Endodermal cell (in vitro differentiated cells): ENCODE results near the gene SIGMAR1. TPM values are rescaled to one million over a fixed set of nuclear protein-coding genes. Genes with fewer than 3 reads are reported as not detected.

Experiments
- DNase-seq: peaks from one replicate; pipeline ENCODE4 v3.0.0-alpha.2; 2017
- H3K27ac ChIP-seq: 2 replicates; pipeline ENCODE4 v1.5.1; 2013; ENCODE audit warnings: mild to moderate bottlenecking, low read depth, low read length, moderate library complexity
- H3K27me3 ChIP-seq: 2 replicates; pipeline ENCODE4 v1.6.1; 2013; ENCODE audit warnings: mild to moderate bottlenecking, low read length, moderate library complexity; ENCODE audit not compliant: insufficient read depth, control insufficient read depth, poor library complexity, severe bottlenecking
- H3K36me3 ChIP-seq: 2 replicates; pipeline ENCODE4 v1.7.0; 2013; ENCODE audit warnings: mild to moderate bottlenecking, low read length, moderate library complexity; ENCODE audit not compliant: control insufficient read depth, insufficient read depth
- H3K4me1 ChIP-seq: one replicate; pipeline ENCODE4 v1.7.0; 2013; ENCODE audit warnings: low read length; ENCODE audit not compliant: control insufficient read depth, insufficient read depth
- H3K4me3 ChIP-seq: 2 replicates; pipeline ENCODE4 v1.5.1; 2013; ENCODE audit warnings: mild to moderate bottlenecking, low read length, moderate library complexity
- H3K9ac ChIP-seq: 2 replicates; pipeline ENCODE4 v1.6.1; 2013; ENCODE audit warnings: mild to moderate bottlenecking, low read length, moderate library complexity; ENCODE audit not compliant: poor library complexity, severe bottlenecking; ENCODE audit errors: extremely low read depth
- H3K9me3 ChIP-seq: 2 replicates; pipeline ENCODE4 v1.6.1; 2013; ENCODE audit warnings: mild to moderate bottlenecking, low read length, moderate library complexity; ENCODE audit not compliant: control insufficient read depth
- H3K27ac Mint-ChIP-seq: 2 replicates; pipeline ENCODE4 v1.8.0; 2020; ENCODE audit warnings: mixed read lengths
- H3K27me3 Mint-ChIP-seq: 2 replicates; pipeline ENCODE4 v1.8.0; 2021; ENCODE audit warnings: mild to moderate bottlenecking, mixed read lengths; ENCODE audit not compliant: insufficient read depth
- H3K36me3 Mint-ChIP-seq: 2 replicates; pipeline ENCODE4 v1.8.0; 2020; ENCODE audit warnings: low read depth, mixed read lengths
- H3K4me1 Mint-ChIP-seq: 2 replicates; pipeline ENCODE4 v1.8.0; 2020; ENCODE audit warnings: mixed read lengths
- H3K4me3 Mint-ChIP-seq: 2 replicates; pipeline ENCODE4 v1.8.0; 2020; ENCODE audit warnings: mild to moderate bottlenecking, moderate library complexity, mixed read lengths
- H3K9me3 Mint-ChIP-seq: 2 replicates; pipeline ENCODE4 v1.8.0; 2020; ENCODE audit warnings: mild to moderate bottlenecking, mixed read lengths
- WGBS, 2 experiments: methylation state at CpG; one replicate each; pipeline versions ENCODE4 v1.1.5 to v1.1.7; 2013; ENCODE audit warnings: missing lambda C conversion rate in 2 of 2, mixed read lengths in 1 of 2; ENCODE audit not compliant: insufficient coverage in 1 of 2, insufficient read length in 1 of 2; 5-methylcytosine and 5-hydroxymethylcytosine counted together
- long read RNA-seq, 4 experiments: library from polyadenylated mRNA in 2 of 4; library from RNA in 1 of 4; library from capped mRNA in 1 of 4; stranded (forward) in 3 of 4; unstranded in 1 of 4; transcript quantifications; one replicate each; pipeline ENCODE4 v2.0.0, GENCODE V29; 2020 to 2021; ENCODE audit warnings: inconsistent platforms in 1 of 4
- polyA plus RNA-seq, 2 experiments: library from polyadenylated mRNA; stranded (reverse); fragments of 50-300 nt; gene quantifications; one replicate each; pipeline ENCODE4 v1.2.3, GENCODE V29; 2013
- total RNA-seq, 2 donors: library from RNA; stranded (reverse); fragmentation: NEBNext Ultra II Directional in 1 of 2; extraction: Animal tissue kit (Norgen Biotek cat#: 25700) in 1 of 2; gene quantifications; 2 replicates in 1 of 2; 3 replicates in 1 of 2; pipeline ENCODE4 v1.2.1, GENCODE V29; 2021
- TF ChIP-seq, protein P1 (sequence below): fragments of 200-600 bp; sonication (generic); conservative IDR thresholded peaks from 2 replicates; pipeline ENCODE4 v1.5.0; 2021; ENCODE audit warnings: antibody characterized with exemption, mild to moderate bottlenecking

The SIGMAR1 gene
- 10 to 100 TPM; 49.1 to 49.4 TPM for total RNA-seq
- 84.6 TPM for polyA plus RNA-seq (2013, experiment 1 of 2)
- polyA plus RNA-seq (2013, experiment 2 of 2), result 74.7 TPM
- long read RNA-seq, experiment 1, transcript SIGMAR1-201 (4 exons, 1,656 nt), result major isoform, 15 of 29 reads
- long read RNA-seq, experiment 1, partial matches to known transcripts, result 0 of 29 reads
- long read RNA-seq, experiment 1, other reads (novel, unspliced or antisense), result 12 of 29 reads
- long read RNA-seq, experiment 2, transcript SIGMAR1-202 (4 exons, 1,582 nt), result minor isoform, 6 of 155 reads
- long read RNA-seq, experiment 2, transcript SIGMAR1-201 (4 exons, 1,656 nt), result major isoform, 130 of 155 reads
- long read RNA-seq, experiment 2, partial matches to known transcripts, result 4 of 155 reads
- long read RNA-seq, experiment 2, other reads (novel, unspliced or antisense), result 11 of 155 reads
- long read RNA-seq, experiment 3, transcript SIGMAR1-202 (4 exons, 1,582 nt), result minor isoform, 5 of 189 reads
- long read RNA-seq, experiment 3, transcript SIGMAR1-201 (4 exons, 1,656 nt), result major isoform, 166 of 189 reads
- long read RNA-seq, experiment 3, partial matches to known transcripts, result 1 of 189 reads
- long read RNA-seq, experiment 3, other reads (novel, unspliced or antisense), result 9 of 189 reads
- long read RNA-seq, experiment 4, partial matches to known transcripts, result 0 of 4 reads
- long read RNA-seq, experiment 4, other reads (novel, unspliced or antisense), result 1 of 4 reads

DNA sequence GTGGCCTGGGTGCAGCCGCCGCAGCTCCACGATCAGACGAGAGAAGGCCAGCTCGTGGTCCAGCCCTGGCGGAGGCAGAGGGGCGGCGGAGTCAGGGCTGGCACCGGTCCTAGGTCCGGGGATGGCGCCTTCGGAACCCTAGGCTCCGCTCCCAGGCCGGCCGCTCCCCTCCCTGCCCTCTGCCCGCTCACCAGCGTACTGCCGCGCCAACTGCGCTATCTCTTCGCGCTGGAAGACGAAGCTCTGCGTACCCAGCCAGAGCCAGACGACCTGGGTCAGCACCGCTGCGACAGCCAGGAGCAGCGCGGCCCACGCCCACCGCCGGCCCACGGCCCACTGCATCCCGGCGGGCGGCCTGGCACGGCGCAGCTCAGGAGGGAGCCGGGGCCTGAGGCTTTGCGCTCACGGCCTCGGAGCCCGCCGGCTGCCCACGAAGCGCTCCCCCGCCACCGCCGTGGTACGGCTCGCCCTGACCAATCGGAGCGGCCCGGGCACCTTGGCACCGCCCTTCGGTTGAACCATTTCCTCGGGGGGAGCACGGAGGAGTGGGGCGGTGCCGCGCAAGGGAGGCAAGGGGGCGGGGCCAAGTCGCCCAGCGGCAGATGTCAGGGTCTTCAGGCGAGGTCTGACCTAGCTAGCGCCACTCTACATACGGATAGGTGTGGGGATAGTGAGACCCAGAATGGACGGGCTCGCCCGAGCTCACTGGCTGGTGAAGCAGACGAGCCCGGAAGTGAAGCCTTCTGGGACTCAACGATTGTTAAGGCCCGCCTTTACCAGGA is at the start of gene SIGMAR1:
TSS of gene SIGMAR1 (minus strand) at position 432 of the 782 bp plus-strand sequence. CDS start at position 342, 90 bp downstream.
- no peaks in the 10 kb centered on the region for H3K9me3 Mint-ChIP-seq
- H3K9ac ChIP-seq, result peak within 1 kb of the TSS; percentile 15
- H3K4me1 Mint-ChIP-seq, result peaks cover 18% of the 10 kb centered on the region
- H3K27me3 Mint-ChIP-seq, result peaks cover 15% of the 10 kb centered on the region
- peak within 1 kb of the TSS; percentile 84 for H3K4me3 ChIP-seq
- peak within 1 kb of the TSS; percentile 69 for H3K4me3 Mint-ChIP-seq
- no peaks in the 10 kb centered on the region for H3K36me3 ChIP-seq
- peaks cover 11% of the 10 kb centered on the region for H3K36me3 Mint-ChIP-seq
- no peaks in the 10 kb centered on the region for H3K9me3 ChIP-seq
- peak within 1 kb of the TSS; percentile 79 for H3K27ac Mint-ChIP-seq
- DNase-seq, result peak; percentile 98
- no peaks in the 10 kb centered on the region for H3K27me3 ChIP-seq
- H3K27ac ChIP-seq, result no peak within 1 kb of the TSS
- no peaks in the 10 kb centered on the region for H3K4me1 ChIP-seq
- TF ChIP-seq, protein P1, sequence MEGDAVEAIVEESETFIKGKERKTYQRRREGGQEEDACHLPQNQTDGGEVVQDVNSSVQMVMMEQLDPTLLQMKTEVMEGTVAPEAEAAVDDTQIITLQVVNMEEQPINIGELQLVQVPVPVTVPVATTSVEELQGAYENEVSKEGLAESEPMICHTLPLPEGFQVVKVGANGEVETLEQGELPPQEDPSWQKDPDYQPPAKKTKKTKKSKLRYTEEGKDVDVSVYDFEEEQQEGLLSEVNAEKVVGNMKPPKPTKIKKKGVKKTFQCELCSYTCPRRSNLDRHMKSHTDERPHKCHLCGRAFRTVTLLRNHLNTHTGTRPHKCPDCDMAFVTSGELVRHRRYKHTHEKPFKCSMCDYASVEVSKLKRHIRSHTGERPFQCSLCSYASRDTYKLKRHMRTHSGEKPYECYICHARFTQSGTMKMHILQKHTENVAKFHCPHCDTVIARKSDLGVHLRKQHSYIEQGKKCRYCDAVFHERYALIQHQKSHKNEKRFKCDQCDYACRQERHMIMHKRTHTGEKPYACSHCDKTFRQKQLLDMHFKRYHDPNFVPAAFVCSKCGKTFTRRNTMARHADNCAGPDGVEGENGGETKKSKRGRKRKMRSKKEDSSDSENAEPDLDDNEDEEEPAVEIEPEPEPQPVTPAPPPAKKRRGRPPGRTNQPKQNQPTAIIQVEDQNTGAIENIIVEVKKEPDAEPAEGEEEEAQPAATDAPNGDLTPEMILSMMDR, result no peak
- 2% methylated on average over 74 of the region's 74 CpGs; no CpG with 5 or more reads in 1 of the 2 experiments for WGBS, 2 experiments

DNA sequence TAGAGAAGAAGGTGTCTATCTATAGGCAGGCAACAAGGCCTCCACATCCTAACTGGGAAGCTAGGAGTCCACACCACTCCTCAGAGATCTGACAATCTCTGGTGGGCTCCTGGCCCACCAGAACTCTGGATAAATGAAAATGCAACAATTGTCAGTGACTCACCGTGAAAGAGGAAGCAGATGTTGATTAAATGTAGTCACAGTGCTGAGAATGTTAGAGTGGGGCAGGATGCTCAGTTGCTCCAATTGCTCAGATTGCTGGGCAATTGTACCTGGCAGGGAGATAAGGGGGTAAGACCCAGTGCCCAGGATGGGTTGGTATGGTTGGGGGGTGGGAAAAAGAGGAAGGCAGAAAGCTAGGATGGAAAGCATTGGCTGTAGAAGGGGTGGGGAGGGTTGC is 49.1 kb upstream of the SIGMAR1 start:
- no peak overlapping the region for H3K27ac Mint-ChIP-seq
- TF ChIP-seq, protein P1, result no peak
- no peak overlapping the region for H3K9ac ChIP-seq
- H3K4me1 Mint-ChIP-seq, result no peaks in the 10 kb centered on the region
- no peaks in the 10 kb centered on the region for H3K9me3 Mint-ChIP-seq
- H3K27ac ChIP-seq, result no peak overlapping the region
- no peaks in the 10 kb centered on the region for H3K9me3 ChIP-seq
- no peaks in the 10 kb centered on the region for H3K36me3 ChIP-seq
- H3K4me3 Mint-ChIP-seq, result no peak overlapping the region
- peaks cover 2% of the 10 kb centered on the region for H3K36me3 Mint-ChIP-seq
- H3K4me3 ChIP-seq, result no peak overlapping the region
- H3K4me1 ChIP-seq, result no peaks in the 10 kb centered on the region
- WGBS, 2 experiments, result 71 to 90% methylated on average over 1 of the region's 1 CpG
- no peak for DNase-seq
- H3K27me3 Mint-ChIP-seq, result peaks cover 4% of the 10 kb centered on the region
- no peaks in the 10 kb centered on the region for H3K27me3 ChIP-seq

DNA sequence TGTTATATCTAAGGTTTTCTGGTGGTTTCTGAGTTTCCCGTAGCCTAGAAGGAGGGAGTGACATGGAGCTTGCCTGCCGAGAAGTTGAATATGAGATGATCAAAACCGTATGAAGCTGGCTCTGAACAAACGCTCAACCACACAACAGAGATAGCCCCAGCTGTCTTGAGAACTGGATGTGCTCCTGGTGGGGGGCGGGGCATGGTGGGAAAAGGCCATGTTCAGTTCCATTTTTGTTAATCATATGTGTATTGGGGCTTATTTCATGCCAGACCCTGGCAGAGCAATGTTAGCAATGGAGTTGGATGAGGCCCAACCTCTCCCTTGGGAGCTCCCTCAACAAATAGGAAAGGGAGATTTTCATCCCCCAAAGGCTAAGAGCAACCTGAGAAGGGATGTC is 48.6 kb upstream of the SIGMAR1 start:
- peaks cover 2% of the 10 kb centered on the region for H3K36me3 Mint-ChIP-seq
- no peak overlapping the region for H3K4me3 Mint-ChIP-seq
- TF ChIP-seq, protein P1, result no peak
- Histone ChIP-seq H3K4me3 (no peak overlapping the region), H3K27me3 (no peaks in the 10 kb centered on the region), H3K4me1 (no peaks in the 10 kb centered on the region), H3K9me3 (no peaks in the 10 kb centered on the region), H3K36me3 (no peaks in the 10 kb centered on the region), H3K9ac (no peak overlapping the region), H3K27ac (no peak overlapping the region)
- no peaks in the 10 kb centered on the region for H3K4me1 Mint-ChIP-seq
- H3K9me3 Mint-ChIP-seq, result no peaks in the 10 kb centered on the region
- no peak for DNase-seq
- 88 to 92% methylated on average over 4 to 5 of the region's 5 CpGs for WGBS, 2 experiments
- H3K27me3 Mint-ChIP-seq, result peaks cover 4% of the 10 kb centered on the region
- no peak overlapping the region for H3K27ac Mint-ChIP-seq
